GM19099 (cell line): ENCODE results near the gene RGS3.

Experiments
- POLR2A ChIP-seq: IDR thresholded peaks from 3 replicates; pipeline ENCODE4 v1.6.1; 2011; ENCODE audit warnings: low read depth; ENCODE audit not compliant: insufficient read length; ENCODE audit errors: extremely low read depth

Gene RGS3

DNA sequence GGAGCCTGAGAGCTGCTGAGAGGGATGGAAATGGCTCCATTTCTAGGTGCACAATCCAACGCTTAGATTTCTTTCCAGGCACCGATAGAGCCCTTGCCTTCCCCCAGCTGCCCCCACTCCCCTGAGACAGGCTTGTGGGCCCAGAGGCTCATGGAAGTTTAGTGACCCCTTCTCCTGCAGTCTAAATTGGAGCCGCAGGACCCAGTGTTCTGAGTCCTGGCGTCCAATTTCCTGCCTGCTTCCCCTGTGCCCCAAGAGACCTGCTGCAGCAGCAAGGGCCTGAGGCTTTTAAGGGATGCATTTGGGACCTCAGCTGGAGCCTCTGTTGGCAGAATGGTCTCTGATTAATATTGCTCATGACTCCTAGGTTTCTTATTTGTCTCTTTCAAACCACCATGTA is 61.7 kb downstream of the RGS3 start:
- TF ChIP-seq POLR2A = no peak

DNA sequence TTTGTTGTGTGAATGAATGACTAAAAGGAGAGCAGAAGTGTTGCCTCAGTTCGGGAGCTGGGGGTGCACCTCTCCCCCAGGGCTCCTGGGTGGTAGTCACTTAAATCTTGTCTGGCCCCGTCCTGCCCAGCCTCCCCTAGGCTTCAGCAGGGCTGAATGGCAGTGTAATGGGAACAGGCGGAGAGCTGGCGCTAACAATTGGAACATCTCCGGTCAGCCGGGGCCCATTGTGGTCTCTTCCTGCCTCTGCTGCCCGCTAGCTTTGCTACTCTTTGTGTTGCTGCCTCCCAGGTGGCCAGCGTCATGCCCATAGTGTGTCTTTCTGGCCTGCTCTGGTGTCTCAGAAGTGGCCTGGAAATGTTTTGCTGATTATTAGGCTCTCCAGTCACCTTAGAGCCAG is 62.3 kb downstream of the RGS3 start:
- TF ChIP-seq POLR2A = no peak

DNA sequence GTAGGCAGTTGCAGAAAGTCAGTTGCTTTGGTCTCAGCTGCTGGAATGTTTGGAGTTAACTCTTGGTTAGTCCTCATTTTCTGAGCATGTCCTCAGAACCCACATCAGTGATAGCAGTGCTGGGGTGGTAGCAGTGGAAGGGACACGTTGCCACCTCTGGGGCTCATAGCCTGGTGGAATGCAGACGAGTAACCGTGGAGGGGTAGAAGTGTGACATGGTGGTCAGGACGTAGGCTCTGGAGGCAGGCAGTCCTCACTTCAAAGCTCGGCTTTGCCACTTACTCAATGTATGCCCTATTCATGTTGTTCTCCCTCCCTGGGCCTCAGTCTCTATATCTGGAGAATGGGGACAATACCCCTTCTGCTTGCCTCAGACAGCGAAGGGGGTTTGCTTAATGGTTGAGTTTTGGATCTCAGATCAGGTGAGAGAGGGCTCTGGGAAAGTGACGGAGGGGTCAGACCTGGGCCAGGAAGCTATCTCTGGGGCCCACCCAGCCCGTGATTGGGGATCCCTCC is 62.8 kb downstream of the RGS3 start:
- no peak for TF ChIP-seq POLR2A

DNA sequence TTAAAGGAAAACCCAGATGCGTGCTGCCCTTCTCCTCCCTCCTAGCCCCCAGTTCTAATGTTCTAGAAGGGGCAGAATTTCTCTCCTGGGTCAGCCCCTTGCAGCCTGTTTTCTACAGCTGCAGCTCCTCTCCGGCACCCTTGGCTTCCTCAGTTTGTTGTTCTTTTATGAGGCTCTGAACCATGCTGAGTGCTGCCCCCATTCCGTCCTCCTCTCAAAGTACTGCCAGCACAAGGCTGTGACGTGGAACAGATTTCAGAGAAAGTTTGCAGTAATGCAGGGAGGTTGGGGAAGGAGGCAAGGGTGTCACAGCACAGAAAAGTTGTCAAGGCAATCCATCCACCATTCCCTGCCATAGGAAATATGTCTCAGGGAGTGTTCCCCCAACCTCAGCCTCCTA is 63.3 kb downstream of the RGS3 start:
- no peak for TF ChIP-seq POLR2A

DNA sequence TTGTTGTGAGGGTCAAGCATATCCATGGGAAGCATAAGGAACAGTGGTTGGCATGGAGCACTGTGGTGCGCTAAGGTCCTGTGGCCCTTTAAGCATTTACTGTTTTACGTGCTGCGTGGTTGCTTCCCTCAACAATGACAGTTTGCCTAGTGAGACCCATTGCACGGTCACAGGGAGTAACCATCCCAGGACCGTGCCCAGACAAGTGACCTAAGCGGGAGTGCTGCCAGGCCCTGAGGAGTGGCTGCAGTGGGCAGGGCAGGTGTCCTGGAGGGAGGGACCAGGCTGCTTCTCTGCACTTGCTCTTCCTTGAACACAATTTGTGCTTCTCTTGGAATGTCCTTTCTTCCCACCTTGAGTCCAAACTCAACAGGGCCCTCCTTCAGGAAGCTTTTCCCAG is 64.6 kb downstream of the RGS3 start:
- TF ChIP-seq POLR2A = no peak

DNA sequence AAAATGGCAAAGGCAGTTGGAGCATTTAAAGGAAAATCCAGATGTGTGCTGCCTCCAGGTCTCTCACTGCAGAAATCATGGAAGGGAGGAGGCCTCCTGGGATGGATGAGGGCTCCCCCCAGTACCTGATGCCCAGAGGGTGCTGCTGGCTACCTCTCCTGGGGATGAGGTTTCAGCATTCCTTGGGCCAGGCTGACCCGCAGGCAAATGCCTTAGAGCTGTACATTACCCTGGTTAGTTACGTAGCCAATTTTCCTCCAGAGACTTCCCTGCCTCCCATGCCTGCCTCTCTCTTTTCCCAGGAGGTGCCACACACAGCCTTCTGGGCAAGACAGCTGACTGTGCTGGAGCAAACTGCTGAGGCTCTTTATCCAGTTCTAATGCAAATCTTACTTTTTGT is 65.3 kb downstream of the RGS3 start:
- no peak for TF ChIP-seq POLR2A

DNA sequence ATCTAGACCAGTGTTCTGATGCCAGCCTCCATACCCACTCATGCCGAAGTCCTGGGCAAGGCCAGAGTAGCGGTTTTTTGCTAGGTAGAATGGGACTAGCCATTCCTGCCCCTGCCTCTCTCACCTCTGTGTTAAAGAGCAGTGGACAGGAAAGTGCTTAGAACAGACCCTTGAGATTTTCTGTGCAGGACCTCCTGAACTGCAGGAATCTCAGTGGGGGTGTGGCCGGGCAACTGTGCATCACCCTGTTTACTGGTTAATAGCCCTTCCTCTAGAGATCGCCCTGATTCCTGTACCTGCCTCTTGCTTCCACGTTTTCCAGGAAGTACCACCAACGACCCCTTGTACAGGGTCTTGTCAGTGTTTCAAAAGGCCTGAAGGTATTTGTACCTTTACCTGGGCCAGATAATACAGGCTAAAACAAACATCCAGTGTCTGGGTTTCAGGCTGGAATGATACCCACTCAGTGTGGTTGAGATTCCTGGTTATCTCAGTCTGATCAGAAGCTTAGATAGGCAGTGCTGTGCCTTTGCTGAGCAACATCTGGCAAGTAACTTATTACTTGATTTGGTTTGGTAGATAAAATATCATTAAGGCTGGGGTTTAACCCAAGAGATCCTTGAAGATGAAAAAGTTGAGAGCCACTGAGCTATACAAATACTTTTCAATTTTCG is 65.9 kb downstream of the RGS3 start:
- TF ChIP-seq POLR2A = no peak

DNA sequence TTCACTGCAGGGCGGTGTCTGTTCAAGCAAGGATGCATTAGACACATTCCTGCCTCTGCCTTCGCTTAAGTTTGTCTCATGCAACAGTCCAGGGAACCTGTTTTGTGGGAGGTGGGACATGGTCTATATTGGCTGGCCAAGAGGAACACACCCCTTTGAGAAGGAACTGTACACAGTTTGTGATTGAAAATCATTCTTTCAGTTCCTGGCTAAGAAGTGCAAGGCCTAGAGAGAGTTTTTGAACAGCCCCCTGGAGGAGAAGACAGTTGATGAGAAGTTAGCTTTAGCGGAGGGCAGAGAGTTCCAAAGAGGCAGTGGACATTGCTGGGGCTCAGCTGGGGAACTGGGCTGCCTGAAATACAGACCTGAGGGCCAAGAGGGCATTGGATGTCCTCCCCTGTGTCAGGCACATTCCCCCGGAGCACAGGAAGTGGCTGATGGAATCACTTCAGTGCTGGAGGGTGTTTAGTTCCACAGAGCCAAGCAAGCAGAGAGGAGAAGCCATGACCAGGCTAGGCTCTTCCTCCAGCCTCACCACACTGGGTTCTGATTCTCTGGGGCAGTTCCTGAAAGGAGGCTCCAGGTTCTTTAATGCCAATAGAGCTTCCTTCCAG is 66.6 kb downstream of the RGS3 start:
- no peak for TF ChIP-seq POLR2A

DNA sequence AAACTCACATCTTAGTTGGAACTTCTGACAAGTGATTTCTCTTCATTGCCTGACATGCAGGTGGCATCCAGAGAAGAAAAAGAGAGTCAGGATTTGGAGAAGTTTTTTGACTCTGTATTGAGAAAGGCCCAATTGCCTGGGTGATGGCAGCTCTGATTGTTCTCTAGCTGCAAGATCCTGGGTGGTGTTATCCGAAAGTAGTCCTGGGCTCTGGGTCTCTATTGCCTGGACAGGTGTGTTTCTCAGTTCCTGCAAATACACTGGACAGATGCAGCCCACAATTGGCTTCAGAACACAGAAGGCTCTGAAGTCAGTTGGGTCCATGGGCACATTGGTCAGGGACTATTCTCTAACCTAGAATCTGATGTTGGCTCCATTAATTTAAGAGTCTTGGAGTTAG is 67.4 kb downstream of the RGS3 start:
- TF ChIP-seq POLR2A = no peak

DNA sequence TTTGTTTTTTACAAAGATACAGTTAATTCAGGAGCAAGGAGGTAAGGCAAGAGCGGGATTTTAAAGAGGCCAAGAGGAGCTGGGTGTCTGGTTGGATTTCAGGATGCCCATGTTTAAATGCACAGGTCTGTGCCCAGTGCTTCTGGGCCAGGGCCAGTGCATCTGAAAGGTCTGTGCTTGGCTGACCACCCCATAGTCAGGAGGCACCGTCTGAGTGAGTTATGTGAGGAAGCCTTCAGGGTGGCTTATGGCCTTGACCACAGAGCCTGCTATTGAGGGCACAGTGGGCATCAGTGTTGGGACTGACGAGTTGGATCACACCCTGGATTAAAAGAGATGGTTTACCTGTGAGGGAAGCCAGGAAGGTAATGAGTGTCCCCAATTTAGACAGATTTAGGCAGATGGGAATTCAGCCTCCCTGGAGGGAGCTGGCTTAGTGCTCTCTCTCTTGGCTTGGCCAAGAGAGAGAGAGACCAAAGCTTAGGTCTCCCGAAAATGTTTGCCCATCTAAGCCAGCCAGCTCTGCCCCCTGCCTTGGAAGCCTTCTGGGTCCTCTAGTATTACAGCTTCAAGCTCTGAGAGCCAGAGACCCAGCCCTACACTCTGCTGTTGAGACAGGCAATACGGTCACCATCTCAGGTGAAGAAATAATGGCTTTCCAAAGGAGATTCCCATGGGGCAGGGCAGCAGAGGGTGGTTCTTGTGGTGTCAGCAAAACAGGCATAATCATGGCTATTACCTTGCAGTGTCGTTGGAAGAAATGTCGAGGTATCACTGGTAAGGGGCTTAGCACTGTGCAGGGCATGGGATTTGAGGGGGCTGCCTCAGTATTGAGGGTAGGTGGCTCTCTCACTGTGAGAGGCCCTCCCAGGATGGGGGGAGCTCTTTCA is 68.6 kb downstream of the RGS3 start:
- TF ChIP-seq POLR2A = no peak

DNA sequence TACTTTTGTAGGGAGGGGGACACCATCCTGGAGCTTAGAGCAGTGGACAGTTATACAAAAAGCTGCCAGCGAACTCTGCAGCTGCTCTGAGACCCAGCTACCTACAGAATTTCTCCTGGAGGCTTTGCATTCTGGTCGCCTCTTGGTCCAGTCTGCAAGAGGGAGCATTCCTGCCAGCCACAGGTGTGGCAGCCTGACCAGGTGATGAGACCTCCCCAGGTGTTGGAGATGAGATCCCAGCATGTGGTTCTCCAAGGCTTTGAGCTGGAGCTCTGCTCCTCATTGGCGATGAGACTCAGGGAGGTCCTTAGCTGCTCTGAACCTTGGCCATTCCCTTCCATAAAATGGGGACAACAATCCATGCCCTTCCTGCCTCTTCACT is 69.3 kb downstream of the RGS3 start:
- TF ChIP-seq POLR2A = no peak

DNA sequence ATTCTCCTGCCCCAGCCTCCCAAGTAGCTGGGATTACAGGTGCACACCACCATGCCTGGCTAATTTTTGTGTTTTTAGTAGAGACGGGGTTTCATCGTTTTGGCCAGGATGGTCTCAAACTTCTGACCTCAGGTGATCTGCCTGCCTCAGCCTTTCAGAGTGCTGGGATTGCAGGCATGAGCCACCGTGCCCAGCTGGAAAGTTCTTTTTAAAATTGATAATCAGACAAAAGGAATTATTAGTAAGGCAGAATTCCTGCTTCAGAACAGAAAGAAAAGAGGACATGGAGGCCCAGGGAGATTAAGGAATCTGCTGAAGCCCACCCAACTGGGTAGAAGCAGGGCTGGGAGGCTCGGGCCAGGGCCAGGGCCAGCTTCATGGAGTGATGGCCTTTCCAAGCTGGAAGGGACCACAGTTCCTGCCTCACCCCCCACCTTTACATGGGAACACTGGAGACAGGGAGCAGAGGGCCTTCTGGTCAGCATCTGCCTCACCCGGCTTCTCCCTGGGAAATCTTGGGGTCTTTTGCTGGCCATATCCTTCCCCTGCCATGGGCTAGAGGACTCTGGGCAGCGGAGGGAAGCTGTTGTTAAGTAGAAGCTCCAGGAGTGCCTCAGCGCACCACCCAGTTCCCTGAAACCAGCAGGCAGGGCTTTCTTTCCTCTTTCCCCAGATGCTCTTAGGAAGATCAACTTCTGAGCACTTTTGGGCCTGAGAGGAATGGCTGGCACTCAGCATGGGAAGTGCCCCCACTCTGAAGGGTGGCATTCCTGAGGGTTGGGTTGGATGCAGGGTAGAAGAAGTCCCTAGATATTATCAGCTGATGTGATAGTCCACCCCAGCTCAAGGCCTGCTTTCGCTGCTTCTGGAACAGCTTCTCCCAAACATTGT is 70.1 kb downstream of the RGS3 start:
- no peak for TF ChIP-seq POLR2A

DNA sequence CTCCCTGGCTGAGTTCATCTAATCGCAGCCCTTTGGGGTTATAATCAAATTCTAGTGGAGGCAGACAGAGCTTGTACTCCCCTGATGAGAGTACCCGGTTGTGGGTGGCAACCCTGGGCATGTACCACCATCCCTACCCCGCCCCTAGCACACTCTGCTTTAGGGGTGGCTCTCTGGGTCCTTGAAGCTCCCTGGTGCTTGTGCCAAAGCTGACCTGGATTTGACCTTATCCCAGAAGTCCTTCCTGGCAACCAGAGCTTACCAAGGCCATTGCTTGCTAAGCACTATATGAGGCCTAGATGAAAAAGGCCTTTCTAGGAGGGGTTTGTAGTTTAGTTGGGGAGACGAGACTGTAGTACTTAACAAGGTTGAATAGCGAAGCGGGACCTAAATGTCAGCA is 72.2 kb downstream of the RGS3 start:
- no peak for TF ChIP-seq POLR2A

DNA sequence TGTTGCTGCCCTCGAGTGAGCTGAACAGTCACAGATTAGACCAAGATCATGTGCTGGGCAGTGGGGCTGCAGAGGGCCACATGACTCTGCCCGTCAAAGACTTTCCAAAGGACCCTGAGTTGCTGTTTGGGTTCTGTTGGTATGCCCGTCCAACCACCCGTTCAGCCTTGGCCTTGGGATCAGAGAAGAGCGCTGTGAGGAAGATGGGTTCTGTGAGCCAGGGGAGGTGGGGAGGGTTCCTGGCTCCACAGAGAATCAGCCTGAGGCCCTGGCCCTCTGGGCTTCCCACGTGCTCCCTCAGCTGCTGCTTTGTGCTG is 72.6 kb downstream of the RGS3 start:
- no peak for TF ChIP-seq POLR2A
